ENCODE results near the gene PLA1A.

DNA sequence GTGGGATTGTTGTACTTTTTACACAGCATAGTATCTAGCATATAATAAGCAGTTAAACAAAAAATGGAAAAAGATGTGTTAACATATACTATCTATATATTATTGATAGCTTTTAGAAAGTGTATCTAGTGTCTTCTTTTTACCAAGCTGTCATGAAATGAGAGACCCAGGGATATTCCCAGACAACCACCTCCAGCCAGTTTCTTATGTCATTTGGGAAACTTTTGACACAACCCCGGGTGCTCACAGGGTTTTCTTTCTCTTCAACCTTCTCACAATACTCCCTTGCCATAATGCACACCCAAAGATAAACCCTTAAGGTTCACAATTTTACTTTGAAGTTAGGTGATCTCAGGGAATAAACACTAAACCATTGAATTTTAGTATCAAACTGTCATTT lies 4.8 kb upstream of the PLA1A start:
- TF ChIP-seq CTCF (IDR thresholded peaks at IDR 0.05) (no peak), POLR2AphosphoS5 (IDR thresholded peaks at IDR 0.05) (no peak)

All from prostate gland (tissue), 2 donors.